Thyroid gland (tissue), 4 donors: ENCODE data around the gene EIF1. TPM values are rescaled to one million over a fixed set of nuclear protein-coding genes. Genes with fewer than 3 reads are reported as not detected.
"Not testable (repeated sequence)": the region's sequence is repeated elsewhere in the genome, so short reads cannot be mapped to it uniquely, and the experiment has no call there.

Source experiments
- DNase-seq, 2 donors: peaks; one replicate each; pipeline ENCODE4 v3.0.0-alpha.2; 2019
- H3K27ac ChIP-seq, 3 donors: fragments of 200-600 bp; sonication (generic); 1 replicate in 2 of 3; 2 replicates in 1 of 3; pipeline ENCODE4 v1.5.1; 2016 to 2019; ENCODE audit warnings: mild to moderate bottlenecking in 1 of 3, moderate library complexity in 1 of 3
- H3K27me3 ChIP-seq: fragments of 200-600 bp; sonication (generic); one replicate; pipeline ENCODE4 v1.5.1; 2019
- H3K36me3 ChIP-seq, 2 donors: fragments of 200-600 bp; sonication (generic); one replicate each; pipeline ENCODE4 v1.5.1; 2016 to 2019
- H3K4me1 ChIP-seq, 2 donors: fragments of 200-600 bp; sonication (generic); one replicate each; pipeline ENCODE4 v1.5.1; 2017 to 2019
- H3K4me3 ChIP-seq, 3 donors: fragments of 200-600 bp; sonication (generic); replicated peaks in 1 of 3; 1 replicate in 2 of 3; 2 replicates in 1 of 3; pipeline ENCODE4 v1.5.1; 2016; ENCODE audit warnings: mild to moderate bottlenecking in 1 of 3
- H3K9me3 ChIP-seq: fragments of 200-600 bp; sonication (generic); one replicate; pipeline ENCODE4 v1.5.1; 2017
- POLR2A ChIP-seq, 2 donors: fragments of 450-650 bp; IDR thresholded peaks; one replicate each; pipeline ENCODE4 v1.6.1; 2017; ENCODE audit warnings: antibody characterized with exemption in 2 of 2, mild to moderate bottlenecking in 2 of 2, moderate library complexity in 1 of 2
- WGBS, 2 donors: methylation state at CpG; one replicate each; pipeline ENCODE4 v1.1.5; 2017; 5-methylcytosine and 5-hydroxymethylcytosine counted together
- intact Hi-C: fragments of 100-400 bp; cut with DNase I; formaldehyde crosslinking; loops from one replicate; pipeline ENCODE4 v1.15.1; 2023
- total RNA-seq, 4 donors: library from RNA; depleted of rRNA; stranded (reverse); fragments of >200 nt; gene quantifications; one replicate each; pipeline ENCODE4 v1.2.3, GENCODE V29; 2016
- TF ChIP-seq, protein P1 (sequence below), 6 experiments: fragments of 200-600 bp in 3 of 6; fragments of 450-650 bp in 3 of 6; sonication (generic) in 3 of 6; IDR thresholded peaks; one replicate each; pipeline ENCODE4 v1.5.1; 2016 to 2019; ENCODE audit warnings: antibody characterized with exemption in 6 of 6, mild to moderate bottlenecking in 2 of 6, inconsistent platforms in 1 of 6, moderate library complexity in 1 of 6

The EIF1 gene
- total RNA-seq, 4 donors from 2014 or later: 119 to 171 (median 145) TPM

DNA sequence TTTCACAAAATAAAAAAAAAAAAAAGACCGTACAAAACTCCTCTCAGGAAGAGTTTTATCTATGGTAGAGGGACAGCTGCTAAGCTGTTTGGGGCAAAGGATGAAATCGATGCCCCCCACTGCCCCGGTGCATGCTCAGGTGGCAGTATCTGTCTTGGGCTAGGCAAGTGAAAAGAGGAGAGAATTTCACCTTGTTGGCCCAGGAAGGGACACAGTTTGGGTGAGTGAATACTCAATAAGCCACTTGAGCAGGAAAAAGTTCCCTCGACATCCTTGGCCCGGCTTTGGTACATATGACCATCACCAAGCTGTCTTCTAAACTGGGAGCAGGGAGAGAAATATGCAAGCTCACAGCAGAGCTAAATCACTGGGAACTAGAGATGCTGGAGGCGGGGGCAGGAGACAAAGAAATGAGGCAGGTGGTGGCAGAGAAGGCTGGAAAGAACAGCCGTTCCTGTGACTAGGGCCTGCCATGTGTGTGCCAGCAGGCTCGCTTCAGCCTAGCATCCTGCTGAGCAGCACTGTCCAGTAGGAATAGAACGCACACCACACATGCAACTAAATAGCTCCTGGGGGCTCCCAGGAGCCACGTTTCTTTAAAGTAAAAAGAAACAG, 8.2 kb upstream of the EIF1 start:
- no peak overlapping the region for H3K4me3 ChIP-seq
- WGBS, 2 donors: 65 to 70% methylated on average over 10 of the region's 10 CpGs
- no peak overlapping the region for H3K27ac ChIP-seq
- no peaks in the 10 kb centered on the region for H3K9me3 ChIP-seq
- no peaks in the 10 kb centered on the region for H3K27me3 ChIP-seq
- H3K4me1 ChIP-seq: peaks cover 8 to 35% of the 10 kb centered on the region in 2 donors
- DNase-seq: peak; percentile 53 to 58
- intact Hi-C loops: no loop called here
- TF ChIP-seq, protein P1, sequence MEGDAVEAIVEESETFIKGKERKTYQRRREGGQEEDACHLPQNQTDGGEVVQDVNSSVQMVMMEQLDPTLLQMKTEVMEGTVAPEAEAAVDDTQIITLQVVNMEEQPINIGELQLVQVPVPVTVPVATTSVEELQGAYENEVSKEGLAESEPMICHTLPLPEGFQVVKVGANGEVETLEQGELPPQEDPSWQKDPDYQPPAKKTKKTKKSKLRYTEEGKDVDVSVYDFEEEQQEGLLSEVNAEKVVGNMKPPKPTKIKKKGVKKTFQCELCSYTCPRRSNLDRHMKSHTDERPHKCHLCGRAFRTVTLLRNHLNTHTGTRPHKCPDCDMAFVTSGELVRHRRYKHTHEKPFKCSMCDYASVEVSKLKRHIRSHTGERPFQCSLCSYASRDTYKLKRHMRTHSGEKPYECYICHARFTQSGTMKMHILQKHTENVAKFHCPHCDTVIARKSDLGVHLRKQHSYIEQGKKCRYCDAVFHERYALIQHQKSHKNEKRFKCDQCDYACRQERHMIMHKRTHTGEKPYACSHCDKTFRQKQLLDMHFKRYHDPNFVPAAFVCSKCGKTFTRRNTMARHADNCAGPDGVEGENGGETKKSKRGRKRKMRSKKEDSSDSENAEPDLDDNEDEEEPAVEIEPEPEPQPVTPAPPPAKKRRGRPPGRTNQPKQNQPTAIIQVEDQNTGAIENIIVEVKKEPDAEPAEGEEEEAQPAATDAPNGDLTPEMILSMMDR (IDR thresholded peaks at IDR 0.05): no peak
- no peak for TF ChIP-seq POLR2A (IDR thresholded peaks at IDR 0.05)
- no peaks in the 10 kb centered on the region for H3K36me3 ChIP-seq

DNA sequence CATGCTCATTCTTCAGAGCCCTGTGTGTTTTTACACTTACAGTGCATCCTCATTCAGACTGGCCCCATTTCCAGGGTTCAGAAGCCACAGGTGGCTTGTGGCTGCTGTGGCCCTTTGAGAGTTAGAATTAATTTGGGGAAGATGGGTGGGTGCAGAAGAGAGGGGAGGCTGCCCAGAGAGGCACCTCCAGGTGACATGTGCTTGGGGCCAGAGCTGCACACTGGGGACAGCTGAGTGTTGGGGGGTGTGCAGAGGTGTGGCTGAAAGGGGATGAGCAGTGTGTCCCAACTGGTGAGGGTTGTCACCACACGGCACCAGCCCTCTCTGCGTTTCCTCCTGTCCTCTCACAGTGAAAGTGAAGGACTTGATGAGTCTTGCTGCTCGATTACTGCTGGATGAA, 6.9 kb upstream of the EIF1 start:
- Histone ChIP-seq H3K4me1 (peaks cover 3 to 24% of the 10 kb centered on the region in 2 donors), H3K27me3 (no peaks in the 10 kb centered on the region), H3K4me3 (no peak overlapping the region), H3K36me3 (no peaks in the 10 kb centered on the region), H3K27ac (no peak overlapping the region), H3K9me3 (no peaks in the 10 kb centered on the region)
- no peak for DNase-seq
- WGBS, 2 donors: 83 to 90% methylated on average over 3 of the region's 3 CpGs
- intact Hi-C loops: no loop called here
- TF ChIP-seq, protein P1 (IDR thresholded peaks at IDR 0.05): no peak
- TF ChIP-seq POLR2A (IDR thresholded peaks at IDR 0.05): no peak

DNA sequence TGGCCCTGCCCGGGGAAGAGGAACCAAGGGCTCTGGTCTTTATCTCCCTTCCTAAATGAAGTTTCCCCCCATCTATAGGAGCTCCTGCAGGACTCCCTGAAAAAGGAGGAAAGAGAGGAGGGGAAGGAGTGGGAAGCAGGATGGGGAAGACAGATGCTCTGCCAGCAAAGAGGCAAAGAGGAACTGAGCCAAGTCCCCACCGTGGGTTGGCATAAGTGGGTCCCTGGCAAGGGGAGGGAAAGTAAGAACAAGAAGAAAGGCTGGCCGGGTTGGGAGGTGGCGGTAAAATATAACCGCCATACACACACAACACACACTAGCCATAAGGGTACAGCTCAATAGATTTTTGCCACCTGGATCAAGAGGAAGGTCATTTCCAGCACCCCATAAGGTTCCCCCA, 6.1 kb upstream of the EIF1 start:
- WGBS, 2 donors: 78 to 80% methylated on average over 5 of the region's 5 CpGs
- TF ChIP-seq POLR2A (IDR thresholded peaks at IDR 0.05): no peak
- TF ChIP-seq, protein P1 (IDR thresholded peaks at IDR 0.05): no peak
- no peaks in the 10 kb centered on the region for H3K9me3 ChIP-seq
- intact Hi-C loops: no loop called here
- peaks cover 2 to 22% of the 10 kb centered on the region in 2 donors for H3K4me1 ChIP-seq
- H3K27me3 ChIP-seq: no peaks in the 10 kb centered on the region
- H3K36me3 ChIP-seq: no peaks in the 10 kb centered on the region
- DNase-seq: no peak
- H3K4me3 ChIP-seq: no peak overlapping the region
- no peak overlapping the region for H3K27ac ChIP-seq

DNA sequence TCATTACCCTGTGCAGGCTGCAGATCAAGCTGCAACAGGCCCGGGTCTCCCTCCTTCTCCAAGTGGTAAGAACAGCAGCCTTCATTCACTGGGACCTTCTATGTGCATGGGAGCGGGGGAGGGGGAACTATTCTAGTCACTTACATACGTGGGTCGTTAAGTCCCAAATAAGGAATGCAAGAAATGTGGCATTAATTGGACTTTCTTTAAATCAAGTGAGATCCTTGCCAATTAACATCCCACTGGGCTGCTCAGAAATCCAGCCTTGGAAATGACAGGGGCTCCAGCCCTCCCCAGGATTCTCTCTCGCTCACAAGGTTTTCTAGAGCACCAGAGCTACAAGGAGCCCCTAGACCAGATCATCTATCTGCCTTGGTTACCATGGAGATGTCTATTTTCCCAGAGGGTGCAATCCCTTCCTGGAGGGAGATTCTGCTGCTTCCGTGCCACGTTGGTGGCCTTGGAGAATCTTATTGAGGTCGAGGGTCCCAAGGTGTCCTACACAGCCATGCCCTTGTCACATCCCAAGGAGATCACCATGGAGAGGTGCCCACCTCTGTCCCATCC, 5.2 kb upstream of the EIF1 start:
- Histone ChIP-seq H3K27ac (no peak overlapping the region), H3K4me1 (peaks cover 8 to 24% of the 10 kb centered on the region in 2 donors), H3K4me3 (no peak overlapping the region), H3K27me3 (no peaks in the 10 kb centered on the region), H3K36me3 (no peaks in the 10 kb centered on the region), H3K9me3 (no peaks in the 10 kb centered on the region)
- intact Hi-C loops: no loop called here
- WGBS, 2 donors: 58 to 70% methylated on average over 8 of the region's 8 CpGs
- no peak for TF ChIP-seq POLR2A (IDR thresholded peaks at IDR 0.05)
- TF ChIP-seq, protein P1 (IDR thresholded peaks at IDR 0.05): no peak
- no peak for DNase-seq

DNA sequence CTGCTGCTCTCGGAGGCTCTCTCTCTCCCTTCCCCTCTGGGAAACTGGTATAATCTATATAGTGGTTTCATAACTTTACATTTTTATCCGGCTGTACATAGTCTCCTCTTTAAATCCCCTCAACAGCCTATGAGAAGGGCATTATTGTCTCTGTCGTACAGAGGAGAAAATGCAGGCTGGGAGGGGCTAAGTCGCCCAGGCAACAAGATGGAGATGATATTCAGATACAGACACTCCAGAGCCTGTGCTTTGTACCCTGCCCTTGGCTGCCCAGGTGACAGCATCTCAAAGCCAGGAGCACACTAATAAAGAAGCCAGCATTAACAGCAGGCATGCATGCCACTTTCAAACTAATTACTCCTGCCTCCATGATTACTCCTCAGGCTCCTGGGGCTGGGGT, 4.7 kb upstream of the EIF1 start:
- no peak for TF ChIP-seq POLR2A (IDR thresholded peaks at IDR 0.05)
- TF ChIP-seq, protein P1 (IDR thresholded peaks at IDR 0.05): no peak
- DNase-seq: no peak
- peaks cover 8 to 22% of the 10 kb centered on the region in 2 donors for H3K4me1 ChIP-seq
- H3K27ac ChIP-seq: no peak overlapping the region
- no peaks in the 10 kb centered on the region for H3K36me3 ChIP-seq
- intact Hi-C loops: no loop called here
- H3K4me3 ChIP-seq: no peak overlapping the region
- WGBS, 2 donors: 69 to 70% methylated on average over 4 of the region's 4 CpGs
- H3K9me3 ChIP-seq: no peaks in the 10 kb centered on the region
- no peaks in the 10 kb centered on the region for H3K27me3 ChIP-seq

DNA sequence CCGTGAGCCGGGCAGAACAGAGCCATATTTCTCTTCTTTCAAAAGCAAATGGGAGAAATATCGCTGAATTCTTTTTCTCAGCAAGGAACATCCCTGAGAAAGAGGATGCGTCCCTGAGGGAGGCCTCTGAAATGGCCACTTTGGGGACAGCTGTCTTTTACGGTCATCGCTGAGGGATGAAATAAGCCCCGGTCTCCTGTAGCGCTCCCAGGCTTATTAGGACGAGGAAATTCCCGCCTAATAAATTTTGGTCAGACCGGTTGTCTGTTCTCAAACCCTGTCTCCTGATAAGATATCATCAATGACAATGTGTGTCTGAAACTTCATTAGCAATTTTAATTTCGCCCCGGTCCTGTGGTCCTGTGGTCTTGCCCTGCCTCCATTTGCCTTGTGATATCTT, 2.9 kb upstream of the EIF1 start:
- H3K9me3 ChIP-seq, DNase-seq, H3K27me3 ChIP-seq, intact Hi-C loops, H3K4me3 ChIP-seq, H3K27ac ChIP-seq: not testable (repeated sequence)
- 93 to 95% methylated on average over 13 of the region's 13 CpGs for WGBS, 2 donors
- H3K36me3 ChIP-seq: peaks cover 14 to 15% of the 10 kb centered on the region in 2 donors
- peaks cover 16 to 18% of the 10 kb centered on the region in 2 donors for H3K4me1 ChIP-seq
